ENCODE data around the gene PRAME. TPM values are rescaled to one million over a fixed set of nuclear protein-coding genes. Genes with fewer than 3 reads are reported as not detected.

Gene PRAME
- total RNA-seq, 1 donor from 2014 or later, result not detected

- no peak for DNase-seq (ENCODE audit: low spot score)
- Mint-ChIP-seq H3K9me3 (ENCODE audit: low read depth) (no peaks in the 10 kb centered on the region), H3K4me1 (ENCODE audit: low read depth) (no peaks in the 10 kb centered on the region), H3K27me3 (ENCODE audit: low read depth) (peaks cover 29% of the 10 kb centered on the region), H3K36me3 (ENCODE audit: low read depth) (no peaks in the 10 kb centered on the region), H3K4me3 (ENCODE audit: unreplicated experiment) (no peak overlapping the region), H3K27ac (ENCODE audit: unreplicated experiment) (no peak overlapping the region)
- TF ChIP-seq CTCF (IDR thresholded peaks at IDR 0.05), result no peak
Observed at GRCh38 chr22:22593250-22593649, 34.2 kb upstream of the PRAME start.

DNA sequence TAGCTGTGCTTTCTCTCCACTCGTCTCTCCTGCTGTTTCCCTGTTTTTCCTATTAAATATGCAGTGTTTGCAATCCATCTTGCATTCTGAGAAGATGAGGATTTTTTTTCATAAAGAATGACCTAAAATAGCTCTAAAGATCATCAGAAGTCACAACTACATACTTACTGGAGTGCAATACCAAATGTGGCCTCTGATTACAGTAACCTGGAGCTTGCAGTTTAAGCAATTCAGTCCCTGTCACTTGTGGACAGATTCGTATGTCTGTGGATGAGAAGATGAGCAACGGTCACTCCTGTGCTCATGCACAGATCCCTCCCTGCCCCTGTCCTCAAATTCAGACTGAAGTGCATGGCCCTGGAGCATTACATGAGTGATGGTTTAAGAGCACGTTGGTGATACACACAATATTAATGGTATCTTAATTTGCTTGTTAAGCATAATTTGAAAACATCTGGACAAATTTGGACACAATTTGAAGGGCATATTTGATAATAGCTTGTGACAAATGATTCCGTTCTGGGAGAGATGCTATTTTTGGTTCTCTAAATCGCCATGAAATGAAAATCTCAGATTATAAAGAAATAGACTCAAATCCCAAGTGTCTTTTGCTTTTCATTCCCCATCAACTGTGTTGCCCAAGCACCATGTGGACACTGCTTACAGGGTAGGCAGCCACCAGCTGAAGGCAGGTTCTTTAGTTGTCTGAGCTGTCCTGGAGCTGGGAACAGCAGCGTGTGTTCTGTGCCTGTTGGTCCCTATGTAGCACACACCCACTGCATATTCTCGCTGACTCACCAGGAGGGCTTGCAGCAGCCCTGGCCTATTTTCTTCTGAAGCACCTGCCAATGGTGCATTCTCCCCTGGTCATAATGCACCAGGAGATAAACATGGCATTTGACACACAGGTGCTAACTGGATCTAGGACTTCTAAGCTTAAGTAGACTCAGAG is 32.6 kb upstream of the PRAME start:
- Mint-ChIP-seq H3K27ac (ENCODE audit: unreplicated experiment) (no peak overlapping the region), H3K36me3 (ENCODE audit: low read depth) (no peaks in the 10 kb centered on the region), H3K4me1 (ENCODE audit: low read depth) (no peaks in the 10 kb centered on the region), H3K27me3 (ENCODE audit: low read depth) (peaks cover 29% of the 10 kb centered on the region), H3K9me3 (ENCODE audit: low read depth) (no peaks in the 10 kb centered on the region), H3K4me3 (ENCODE audit: unreplicated experiment) (no peak overlapping the region)
- DNase-seq (ENCODE audit: low spot score), result no peak
- no peak for TF ChIP-seq CTCF (IDR thresholded peaks at IDR 0.05)

GRCh38 chr22:22590136-22590891 is 31.2 kb upstream of the PRAME start:
- DNase-seq (ENCODE audit: low spot score), result no peak
- no peak overlapping the region for H3K4me3 Mint-ChIP-seq (ENCODE audit: unreplicated experiment)
- TF ChIP-seq CTCF (IDR thresholded peaks at IDR 0.05), result no peak
- H3K36me3 Mint-ChIP-seq (ENCODE audit: low read depth), result no peaks in the 10 kb centered on the region
- peaks cover 38% of the 10 kb centered on the region for H3K27me3 Mint-ChIP-seq (ENCODE audit: low read depth)
- H3K27ac Mint-ChIP-seq (ENCODE audit: unreplicated experiment), result no peak overlapping the region
- H3K4me1 Mint-ChIP-seq (ENCODE audit: low read depth), result no peaks in the 10 kb centered on the region
- H3K9me3 Mint-ChIP-seq (ENCODE audit: low read depth), result no peaks in the 10 kb centered on the region

- H3K9me3 Mint-ChIP-seq (ENCODE audit: low read depth), result no peaks in the 10 kb centered on the region
- DNase-seq (ENCODE audit: low spot score), result no peak
- H3K4me3 Mint-ChIP-seq (ENCODE audit: unreplicated experiment), result no peak overlapping the region
- TF ChIP-seq CTCF (IDR thresholded peaks at IDR 0.05), result no peak
- peaks cover 52% of the 10 kb centered on the region for H3K27me3 Mint-ChIP-seq (ENCODE audit: low read depth)
- no peaks in the 10 kb centered on the region for H3K36me3 Mint-ChIP-seq (ENCODE audit: low read depth)
- H3K27ac Mint-ChIP-seq (ENCODE audit: unreplicated experiment), result no peak overlapping the region
- H3K4me1 Mint-ChIP-seq (ENCODE audit: low read depth), result no peaks in the 10 kb centered on the region
Observed at GRCh38 chr22:22588485-22589164, 29.6 kb upstream of the PRAME start.

Data from chondrocyte (in vitro differentiated cells).